WI38 (cell line): Measurements from ENCODE around the gene GRIN3A.

Source experiments
- H3K4me3 ChIP-seq: 2 replicates; pipeline ENCODE4 v1.5.1; 2011; ENCODE audit warnings: low read depth, mild to moderate bottlenecking, control low read depth, low read length
- CTCF ChIP-seq: IDR thresholded peaks from 2 replicates; pipeline ENCODE4 v1.5.1; 2012; ENCODE audit warnings: low read depth, mild to moderate bottlenecking, control low read depth, low read length

Gene GRIN3A

GRCh38 chr9:101634741-101635409, 103.6 kb downstream of the GRIN3A start:
- H3K4me3 ChIP-seq: no peak overlapping the region
- TF ChIP-seq CTCF: no peak

DNA sequence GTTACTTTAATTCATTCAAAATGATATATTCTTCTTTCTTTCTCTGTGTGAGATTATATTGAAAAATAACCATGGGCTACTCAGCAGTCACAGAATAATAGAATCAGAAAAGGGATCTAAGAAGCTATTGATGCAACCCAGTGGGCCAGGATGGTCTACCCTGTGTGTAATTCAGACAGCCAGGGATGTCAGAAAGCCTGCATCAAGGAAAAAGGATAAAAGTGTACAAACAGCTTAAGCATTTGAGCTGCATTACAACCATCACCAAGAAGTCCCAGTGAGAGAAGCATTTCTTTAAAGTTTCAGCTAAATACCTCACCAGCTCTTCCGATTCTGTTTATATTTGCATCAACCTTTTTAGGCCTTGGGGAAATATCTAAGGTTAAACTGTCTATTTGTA, 105.8 kb downstream of the GRIN3A start:
- no peak overlapping the region for H3K4me3 ChIP-seq
- TF ChIP-seq CTCF: no peak

- no peak overlapping the region for H3K4me3 ChIP-seq
- no peak for TF ChIP-seq CTCF
Observed at GRCh38 chr9:101631892-101632291, 106.6 kb downstream of the GRIN3A start.

- TF ChIP-seq CTCF: no peak
- no peak overlapping the region for H3K4me3 ChIP-seq
Observed at GRCh38 chr9:101629636-101630035, 108.8 kb downstream of the GRIN3A start.

GRCh38 chr9:101628173-101628572, 110.3 kb downstream of the GRIN3A start:
- H3K4me3 ChIP-seq: no peak overlapping the region
- TF ChIP-seq CTCF: no peak

DNA sequence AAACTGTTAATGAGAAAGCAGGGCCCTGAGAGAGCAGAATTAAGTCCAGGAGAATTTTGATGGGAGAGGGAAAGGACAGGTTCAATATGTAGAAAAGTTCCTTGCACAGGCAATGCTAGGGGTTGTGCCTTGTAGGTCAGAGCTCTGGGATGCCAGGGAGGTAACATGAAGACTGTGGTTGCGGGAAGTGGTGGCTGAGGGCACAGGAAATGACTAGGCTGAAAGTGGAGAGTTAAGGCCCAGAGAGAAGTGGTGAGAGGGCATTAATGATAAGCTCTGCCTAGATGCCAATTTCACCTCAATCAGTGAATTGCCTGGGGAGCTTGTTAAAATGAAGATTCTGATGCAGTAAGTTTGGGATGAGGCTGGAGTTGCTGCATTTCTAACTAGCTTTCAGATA, 112.2 kb downstream of the GRIN3A start:
- H3K4me3 ChIP-seq: no peak overlapping the region
- no peak for TF ChIP-seq CTCF

DNA sequence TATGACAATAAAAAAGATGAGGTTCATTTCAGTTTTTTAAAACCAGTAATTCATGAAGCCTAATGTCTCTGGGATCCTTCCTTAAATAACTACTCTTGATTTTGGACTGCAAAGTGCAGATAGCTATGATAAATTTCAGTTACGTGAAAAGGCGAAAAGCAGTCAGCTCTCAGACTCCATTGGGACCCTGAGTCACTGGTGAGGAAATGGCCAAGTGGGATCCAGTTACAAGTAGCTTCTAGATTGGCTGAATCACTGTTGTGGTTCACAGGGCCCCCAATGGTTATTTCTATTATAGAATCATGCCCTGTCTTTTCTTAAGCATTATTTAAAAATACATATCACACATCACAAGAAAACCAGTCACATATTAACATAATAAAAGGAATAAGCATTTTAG, 112.6 kb downstream of the GRIN3A start:
- no peak for TF ChIP-seq CTCF
- H3K4me3 ChIP-seq: no peak overlapping the region
